Measurements from ENCODE around the gene MYO18A.
"Not testable (repeated sequence)": the region's sequence is repeated elsewhere in the genome, so short reads cannot be mapped to it uniquely, and the experiment has no call there.

Gene MYO18A

DNA sequence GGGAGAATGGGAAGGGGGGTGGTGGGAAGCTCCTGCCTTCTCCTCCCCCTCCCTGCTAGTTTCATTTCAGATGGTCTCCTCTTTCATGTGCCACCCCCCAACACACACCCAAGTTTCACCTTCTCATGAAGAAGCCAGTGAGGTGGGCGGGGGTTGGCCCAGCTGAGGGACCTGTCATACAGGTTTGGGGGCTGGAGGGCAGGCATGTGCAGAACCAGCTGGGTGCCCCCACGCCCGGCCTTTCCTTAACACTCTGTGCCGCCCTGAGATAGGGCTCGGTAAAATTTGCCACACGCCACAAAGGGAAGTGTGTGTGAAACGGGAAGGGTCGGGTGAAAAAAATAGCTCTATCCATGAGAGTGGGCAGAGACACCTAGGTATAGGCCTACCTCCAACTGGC lies 79.9 kb downstream of the MYO18A start:
- no peak for DNase-seq

DNA sequence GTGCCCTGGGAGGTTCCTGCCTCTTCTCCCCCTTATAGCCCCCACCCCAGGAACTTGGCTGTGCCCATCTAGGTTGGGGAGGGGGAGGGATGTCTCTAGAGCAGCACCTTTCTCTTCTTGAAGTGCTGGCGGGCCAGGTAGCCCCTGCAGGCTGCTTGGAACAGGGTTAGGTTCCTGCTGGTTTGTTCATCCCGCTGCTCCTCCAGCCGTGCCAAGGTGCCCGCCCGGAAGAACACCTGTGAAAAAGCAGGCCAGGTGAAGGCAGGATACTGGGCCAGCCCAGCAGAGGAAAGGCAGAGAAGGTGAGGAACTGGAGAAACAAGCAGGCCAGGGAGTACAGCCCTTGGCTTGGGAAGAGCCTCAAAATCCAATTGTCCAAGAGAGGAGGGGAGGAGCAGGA lies 80.7 kb downstream of the MYO18A start:
- DNase-seq, result no peak

DNA sequence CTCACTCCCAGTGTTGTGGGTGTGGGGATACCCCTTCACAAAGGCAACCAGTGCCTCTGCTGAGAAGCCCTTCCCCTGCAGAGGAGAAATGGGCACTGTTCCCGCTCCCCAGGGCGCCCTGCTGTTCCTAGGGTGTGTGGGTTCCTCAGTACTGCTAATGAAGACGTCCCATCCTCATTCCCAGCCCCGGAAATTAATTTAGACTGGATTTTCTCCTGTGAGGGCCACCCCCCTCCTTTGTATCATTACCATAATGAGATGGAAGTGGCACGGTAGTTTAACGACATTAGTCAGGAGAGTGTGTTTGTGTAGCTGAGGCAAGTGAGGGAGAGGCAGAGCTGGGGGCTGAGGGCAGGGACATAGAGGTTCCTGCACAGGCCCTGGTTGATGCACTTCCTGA lies 84.1 kb downstream of the MYO18A start:
- no peak for DNase-seq

DNA sequence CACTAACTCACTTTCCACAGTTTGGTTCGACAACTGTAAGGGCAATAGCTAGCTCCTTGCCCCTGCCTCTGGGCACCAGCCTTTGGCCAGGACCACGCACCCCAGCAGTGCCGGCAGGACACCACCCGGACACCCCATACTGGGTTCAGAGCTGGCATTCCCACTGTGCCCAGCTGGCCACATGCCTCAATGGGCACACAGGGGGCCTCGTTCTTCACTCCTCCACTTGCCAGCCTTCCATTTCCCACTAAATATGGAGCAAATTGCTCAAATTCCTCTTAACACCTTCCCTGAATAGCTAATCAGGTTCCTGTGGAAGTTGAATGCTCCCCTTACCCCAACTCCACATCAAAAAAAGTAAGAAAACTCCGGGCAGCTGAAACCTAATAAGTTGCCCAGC lies 84.8 kb downstream of the MYO18A start:
- DNase-seq, result no peak

DNA sequence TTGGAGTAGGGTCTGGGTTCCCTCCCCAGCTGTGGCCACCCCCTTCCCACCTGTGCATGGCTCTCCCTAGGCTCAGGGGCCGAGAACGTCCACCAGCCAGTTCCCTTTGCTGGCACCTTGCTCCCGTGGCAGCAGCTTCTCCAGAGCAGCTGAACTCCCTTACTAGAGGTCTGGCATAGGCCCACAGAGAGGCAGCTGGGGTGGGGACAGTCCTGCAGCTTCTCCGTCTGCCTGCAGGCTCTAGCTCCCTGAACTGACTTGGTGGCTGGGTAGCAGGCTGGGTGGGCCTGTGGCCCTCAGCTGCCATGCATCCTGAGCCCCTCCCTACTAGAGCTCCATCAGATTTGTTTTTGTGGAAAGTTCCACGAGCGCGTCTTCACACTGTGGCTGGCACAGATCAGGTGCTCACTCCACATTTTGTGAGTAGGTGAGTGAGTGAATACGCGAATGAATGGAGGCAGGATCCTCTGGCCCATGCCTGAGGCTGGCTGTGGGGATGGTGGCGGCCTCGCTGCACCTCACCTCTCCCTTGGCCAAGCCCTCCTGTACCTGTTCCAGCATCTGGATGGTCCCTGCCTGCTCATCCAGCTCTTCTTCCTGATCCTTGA lies 86.0 kb downstream of the MYO18A start:
- DNase-seq, result no peak

DNA sequence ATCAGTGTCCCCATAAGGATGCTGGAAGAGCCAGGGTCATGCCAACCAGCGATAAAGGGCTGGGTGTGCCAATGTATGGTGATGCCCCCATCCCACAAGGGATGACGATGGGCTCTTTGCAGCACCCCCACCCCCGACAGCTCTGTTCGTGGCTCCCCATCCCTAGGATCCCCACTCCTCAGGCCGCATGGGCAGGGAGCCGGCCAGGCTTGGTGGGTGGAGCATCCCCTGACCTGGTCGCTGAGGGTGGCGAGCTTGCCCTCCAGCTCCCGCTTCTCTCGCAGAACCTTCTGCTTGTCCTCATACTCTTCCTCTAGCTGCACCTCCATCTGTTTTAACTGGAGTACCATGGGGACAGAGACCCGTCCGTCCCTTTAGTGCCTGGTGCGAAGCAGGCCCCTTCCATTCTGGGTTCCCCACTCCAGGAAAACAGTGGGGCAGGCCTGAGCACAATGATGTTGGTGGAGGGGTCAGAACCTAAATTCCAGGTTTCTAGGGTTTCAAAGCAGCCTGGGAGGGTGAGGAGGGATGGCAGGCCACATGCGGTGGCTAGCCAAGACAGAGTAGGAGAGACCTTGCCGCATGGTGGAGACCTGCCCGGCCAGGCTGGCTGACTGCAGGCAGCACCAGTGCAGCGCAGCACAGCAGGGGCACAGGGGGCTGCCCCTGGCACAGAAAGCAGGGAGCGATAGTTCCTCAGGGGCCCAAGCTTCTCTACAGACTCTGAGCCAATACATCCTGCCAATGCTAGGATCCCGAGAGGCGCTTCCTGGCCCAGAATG lies 86.9 kb downstream of the MYO18A start:
- no peak for DNase-seq

DNA sequence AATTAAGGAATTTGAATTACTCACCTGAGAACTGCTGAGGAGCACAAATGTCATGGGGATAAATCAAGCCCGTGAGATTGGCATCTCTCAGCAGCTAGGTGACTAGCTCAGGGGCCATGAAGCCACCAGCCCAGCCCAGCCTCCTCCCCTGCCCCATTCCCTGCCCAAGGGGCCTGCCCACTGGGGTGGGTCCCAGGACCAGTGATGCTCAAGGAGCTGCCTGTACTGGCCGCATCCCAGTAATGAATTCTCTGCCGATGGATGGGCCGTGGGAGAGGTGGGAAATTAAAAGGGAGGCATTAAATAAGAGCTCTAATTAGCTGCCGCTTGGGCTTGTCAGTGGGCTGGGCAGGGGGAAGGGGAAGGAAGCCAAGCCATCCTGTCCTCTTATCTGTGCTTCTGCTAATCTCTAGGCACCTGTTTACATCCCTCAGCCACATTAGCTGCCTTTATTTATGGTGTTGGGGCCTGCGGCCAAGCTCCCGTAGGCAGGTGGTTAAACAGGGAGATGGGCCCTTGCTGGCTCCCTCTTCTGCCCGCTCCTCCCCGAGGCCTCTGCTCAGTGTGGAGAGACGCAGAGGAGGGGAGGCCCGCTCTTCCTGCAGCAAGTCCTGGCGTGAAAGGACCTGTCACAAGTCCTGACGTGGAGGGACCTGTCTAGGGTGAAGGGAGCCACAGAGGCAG lies 88.5 kb downstream of the MYO18A start:
- peak; percentile 91 for DNase-seq

DNA sequence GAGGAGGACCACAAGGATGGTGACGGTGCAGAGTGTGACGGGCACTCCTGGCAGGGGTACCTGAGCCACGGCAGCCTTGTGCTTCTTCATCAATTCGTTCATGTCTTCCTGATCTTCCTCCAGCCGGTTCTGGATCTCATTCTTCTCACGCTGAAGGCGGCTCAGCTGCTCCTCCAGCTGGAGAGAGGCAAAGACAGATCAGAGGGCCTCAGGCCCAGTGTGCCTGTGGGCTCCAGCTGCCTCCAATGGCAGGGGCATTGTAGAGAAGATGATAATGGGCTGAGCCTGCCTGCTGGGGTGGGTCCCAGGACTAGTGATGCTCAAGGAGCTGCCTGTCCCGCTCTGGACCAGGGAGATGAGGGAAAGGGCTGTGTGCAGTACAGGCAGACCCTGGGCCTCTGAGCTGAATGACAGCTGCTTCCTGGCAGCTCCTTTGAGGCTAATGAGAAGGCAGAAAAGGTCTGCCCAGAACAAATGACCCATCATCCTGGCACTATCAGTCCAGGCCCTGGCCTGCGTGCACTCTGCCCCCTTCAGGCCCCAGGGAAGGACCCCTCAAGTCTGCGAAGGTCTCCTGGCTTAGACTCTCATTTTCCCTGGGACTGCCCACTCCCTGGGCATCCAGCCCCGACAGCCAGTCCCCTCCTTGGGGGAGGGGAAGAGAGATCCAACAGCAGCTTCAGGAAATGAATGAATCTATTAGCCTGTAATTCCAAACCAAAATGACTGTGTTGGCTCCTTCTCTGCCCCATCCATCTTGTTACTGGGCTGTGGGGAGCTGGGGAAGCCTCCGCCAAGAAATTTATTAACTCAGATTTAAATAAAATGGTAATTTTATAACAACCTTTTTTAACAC lies 89.2 kb downstream of the MYO18A start:
- no peak for DNase-seq

DNA sequence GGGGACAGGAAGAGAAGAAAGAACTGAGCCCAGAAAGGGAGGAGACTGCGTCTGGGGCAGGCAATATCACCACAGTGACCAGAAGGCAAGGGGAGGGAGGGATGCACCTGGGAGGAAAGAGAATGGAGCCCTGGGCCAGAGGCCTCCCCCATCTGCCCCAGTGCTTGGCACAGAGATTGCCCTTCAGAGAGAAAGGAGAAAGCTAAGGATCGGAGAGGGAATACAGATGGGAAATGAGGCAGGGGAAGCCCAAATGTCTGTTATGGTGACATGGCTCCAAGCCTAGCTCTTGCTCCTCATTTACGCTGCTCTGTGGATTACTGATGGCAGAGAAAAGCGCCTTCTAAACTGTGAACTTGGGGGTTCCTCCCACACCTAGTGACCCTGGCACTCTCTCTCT lies 90.1 kb downstream of the MYO18A start:
- no peak for DNase-seq

DNA sequence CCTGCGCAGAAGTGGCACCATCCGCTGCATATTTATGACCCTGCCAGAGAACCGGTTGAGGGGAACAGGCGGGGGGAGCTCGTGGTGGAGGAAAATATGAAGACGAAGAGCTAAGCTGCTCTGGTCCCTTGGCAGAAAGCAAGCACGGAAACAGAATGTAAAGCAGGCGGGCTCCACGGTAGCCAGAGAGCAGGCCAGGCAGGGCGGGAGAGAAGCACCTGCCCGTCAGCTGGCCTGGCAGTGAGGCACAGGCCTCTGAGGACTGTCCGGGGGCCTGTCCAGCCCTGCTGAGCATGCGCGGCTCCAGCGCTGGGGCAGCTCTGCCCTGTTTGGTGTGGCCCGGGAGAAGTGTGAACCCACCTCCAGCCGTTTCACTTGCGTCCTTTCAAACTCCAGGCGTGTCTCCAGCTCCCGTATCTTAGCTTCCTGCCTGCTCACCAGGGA lies 90.6 kb downstream of the MYO18A start:
- no peak for DNase-seq

DNA sequence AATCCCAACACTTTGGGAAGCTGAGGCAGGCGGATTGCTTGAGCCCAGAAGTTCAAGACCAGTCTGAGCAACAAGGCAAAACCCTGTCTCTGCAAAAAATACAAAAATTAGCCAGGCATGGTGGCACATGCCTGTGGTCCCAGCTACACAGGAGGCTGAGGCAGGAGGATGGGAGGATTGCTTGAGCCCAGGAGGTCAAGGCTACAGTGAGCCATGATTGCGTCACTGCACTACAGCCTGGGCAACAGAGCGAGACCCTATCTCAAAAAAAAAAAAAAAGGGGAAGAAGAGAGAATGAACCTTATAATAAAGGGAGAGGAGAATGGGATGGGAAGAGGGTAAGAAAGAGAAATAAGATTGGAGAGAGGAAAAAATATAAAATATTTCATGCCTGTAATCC lies 91.4 kb downstream of the MYO18A start:
- not testable (repeated sequence) for DNase-seq

DNA sequence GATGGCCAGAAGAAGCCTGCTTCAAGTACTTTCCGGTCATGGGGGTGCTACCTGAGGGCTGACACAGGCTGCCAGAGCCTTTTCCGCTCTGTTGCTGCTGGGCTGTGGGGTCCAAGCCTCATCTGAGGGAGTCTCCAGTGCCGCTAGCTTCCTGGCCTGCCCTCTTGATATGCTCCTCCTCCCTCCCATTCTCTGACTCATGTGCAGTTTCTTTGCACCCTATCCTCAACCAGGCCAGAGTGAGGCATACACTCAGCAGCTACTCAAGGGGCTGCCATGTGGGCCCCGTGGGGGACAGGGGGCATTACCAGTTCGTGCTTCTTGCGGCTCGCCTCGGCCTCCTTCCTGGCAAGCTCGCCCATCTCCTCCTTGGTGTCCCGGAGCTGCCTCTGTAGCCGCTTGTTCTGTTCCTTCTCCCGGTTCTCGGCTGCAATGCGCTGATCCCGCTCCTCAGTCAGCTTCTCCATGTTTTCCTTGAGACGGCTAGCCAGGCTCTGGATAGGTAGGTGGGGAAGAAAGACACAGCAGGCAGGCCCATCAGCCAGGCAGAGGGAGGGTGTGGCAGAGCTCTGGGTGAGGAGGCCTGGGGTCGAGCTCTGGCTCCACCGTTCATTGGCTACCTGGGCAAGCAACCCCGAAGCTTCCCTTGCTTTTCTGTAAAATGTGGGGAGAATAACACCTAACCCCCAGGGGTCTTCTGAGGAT lies 93.4 kb downstream of the MYO18A start:
- no peak for DNase-seq

DNA sequence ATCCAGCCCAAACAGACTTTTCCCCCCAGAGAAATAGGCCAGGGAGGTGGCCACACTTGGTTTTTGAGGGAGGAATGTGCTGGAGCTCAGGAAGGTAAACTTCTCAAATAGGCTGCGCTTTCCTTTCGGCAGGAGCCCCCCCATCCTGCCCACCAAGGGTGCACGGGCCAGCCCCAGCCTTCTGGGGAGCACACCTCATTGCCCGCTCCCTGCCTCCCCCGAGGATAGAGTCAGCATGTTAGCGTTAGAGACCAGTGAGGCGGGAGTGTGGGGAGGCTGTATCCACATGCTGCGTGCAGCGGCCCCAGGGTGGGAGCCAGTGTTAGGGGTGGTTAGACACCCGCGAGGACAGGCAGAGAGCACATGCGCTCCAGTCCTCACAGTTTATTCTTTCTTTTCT lies 95.0 kb downstream of the MYO18A start:
- DNase-seq, result no peak

DNA sequence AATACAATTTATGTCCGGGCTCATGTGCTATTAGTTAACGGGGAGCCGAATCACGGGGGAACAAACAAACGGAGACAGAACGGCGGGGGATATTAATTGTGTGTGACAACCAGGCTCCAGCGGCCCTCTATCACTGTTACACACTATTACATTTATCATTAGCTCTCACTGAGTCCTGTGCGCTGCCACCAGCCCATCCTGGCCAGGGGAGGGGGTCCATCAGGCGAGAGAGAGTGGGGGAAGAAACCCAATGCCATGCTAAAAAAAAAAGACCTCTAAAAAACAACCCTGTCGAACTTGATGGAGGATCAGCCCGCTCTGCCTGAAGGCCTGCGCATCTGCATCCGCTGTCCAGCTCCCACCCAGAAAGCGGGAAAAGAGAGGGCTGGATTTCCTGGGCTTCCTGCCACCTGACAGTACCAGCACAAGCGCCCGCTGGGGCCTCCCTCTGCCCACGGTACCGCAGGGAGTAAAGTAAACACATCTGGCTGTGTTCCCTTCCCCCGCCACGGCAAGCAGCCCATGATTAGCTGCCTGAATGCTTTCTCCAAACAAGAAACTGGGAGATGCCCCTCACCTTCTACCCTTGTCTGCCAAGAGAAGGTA lies 95.6 kb downstream of the MYO18A start:
- DNase-seq, result peak; percentile 80

DNA sequence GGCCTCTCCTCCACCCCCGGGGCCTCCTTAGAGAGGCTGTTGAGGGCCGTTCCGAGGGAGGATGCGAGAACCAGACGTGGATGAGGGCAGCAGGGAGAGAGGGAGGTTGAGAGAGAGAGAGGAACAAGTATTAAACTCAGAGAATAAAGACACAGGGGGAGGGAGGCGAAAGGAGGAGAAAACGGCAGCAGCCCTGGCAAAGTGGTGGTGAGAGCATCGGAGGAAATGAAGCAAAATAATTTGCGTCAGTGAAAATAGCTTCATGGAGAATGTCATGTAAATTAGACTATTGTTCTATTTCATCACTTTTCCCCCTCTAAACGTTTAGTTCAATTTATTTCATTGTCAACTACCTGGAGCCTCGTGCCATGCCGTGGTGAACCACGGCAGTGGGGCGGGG lies 99.2 kb downstream of the MYO18A start:
- DNase-seq, result no peak

DNA sequence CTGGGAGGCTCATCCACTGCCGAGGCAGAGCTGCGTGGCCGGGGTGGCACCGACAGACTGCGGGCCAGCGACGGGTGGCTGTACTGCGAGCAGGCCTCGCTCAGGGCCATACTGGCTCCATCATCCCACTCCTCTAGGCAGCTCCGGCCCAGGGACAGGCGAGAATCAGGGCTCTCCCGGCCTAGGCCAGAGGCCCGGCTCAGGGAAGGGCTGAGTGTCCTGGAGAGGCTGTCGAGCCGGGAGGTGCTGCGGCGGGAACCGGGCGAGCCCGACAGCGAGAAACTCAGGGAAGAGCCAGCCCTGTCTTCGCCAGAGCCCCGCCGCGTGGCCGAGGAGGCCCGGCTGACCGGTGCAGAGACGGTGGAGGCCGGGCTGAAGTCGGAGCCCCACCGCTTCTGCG lies 99.9 kb downstream of the MYO18A start:
- no peak for DNase-seq

DNA sequence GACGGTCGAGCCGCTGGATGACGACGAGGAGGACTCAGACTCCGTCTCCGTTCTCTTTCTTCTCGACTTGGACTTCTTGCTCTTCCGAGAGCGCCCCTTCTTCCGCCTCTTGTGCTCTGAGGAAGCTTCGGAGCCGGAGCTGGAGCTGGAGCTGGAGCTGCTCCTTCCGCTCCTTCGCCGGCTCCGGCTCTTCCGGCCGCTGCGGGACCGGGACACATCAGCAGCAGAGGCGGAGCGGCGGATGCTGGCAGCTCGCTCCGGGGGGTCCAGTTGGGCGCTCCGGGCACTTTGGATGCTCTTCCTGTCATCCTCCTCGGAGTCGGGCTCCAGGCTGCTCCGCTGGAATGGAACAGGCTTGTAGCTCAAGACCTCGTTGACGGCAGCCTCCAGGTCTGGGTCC lies 100.3 kb downstream of the MYO18A start:
- no peak for DNase-seq

DNA sequence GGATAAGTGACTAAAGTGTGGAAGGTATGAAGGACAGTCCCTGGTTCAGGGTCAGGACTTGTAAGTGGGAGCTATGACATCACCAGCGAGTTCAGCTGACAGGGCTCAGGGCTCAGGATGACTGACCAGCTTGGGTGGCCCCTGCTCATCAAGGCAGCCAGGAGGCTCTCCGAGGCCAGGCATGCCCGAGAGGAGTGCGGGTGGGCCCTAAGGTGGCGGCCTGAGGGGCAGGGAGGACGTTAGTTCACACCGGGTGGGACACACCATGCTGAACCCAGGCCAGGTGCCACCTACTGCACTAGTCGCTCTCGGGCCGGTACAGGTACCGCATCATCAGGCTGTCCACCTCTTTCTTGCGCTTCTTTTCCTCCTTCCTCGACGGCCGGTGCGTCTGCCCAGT lies 100.8 kb downstream of the MYO18A start:
- DNase-seq, result no peak

DNA sequence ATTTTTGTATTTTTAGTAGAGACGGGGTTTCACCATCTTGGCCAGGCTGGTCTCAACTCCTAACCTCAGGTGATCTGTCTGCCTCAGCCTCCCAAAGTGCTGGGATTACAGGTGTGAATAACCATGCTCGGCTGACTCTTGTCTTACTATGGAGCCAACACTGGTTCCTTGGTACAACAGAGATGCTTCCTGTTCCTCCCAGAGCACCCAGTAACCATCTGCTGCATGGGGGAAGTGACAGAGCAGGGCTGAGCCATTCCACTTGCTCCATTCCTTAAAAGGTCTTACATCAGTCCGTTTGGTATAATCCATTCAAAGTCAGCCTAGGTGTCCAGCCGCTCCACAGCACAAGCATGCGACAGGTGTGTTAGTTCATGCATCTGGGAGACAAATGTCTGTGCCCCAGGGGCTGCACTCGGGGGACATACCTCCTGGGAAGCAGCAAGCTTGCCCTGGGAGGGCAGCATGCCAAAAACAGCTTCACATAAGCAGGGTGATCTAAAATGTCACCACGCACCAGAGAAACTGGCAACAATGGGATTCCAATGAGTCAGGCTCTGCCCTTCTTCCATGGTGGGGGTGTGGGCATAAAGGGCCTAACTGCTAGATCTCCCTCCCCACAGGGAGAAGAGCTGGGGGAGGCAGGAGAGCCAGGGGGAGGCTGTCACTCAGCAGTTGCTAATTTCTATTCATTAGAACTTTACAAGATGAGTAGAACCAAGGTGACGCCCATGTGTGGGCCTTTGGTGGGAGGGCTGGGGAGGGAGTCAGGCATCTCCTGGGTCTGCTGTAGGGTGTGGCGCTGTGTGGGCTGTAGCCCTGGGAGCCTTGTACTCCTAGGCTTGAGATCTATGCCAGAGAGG lies 101.8 kb downstream of the MYO18A start:
- no peak for DNase-seq

DNA sequence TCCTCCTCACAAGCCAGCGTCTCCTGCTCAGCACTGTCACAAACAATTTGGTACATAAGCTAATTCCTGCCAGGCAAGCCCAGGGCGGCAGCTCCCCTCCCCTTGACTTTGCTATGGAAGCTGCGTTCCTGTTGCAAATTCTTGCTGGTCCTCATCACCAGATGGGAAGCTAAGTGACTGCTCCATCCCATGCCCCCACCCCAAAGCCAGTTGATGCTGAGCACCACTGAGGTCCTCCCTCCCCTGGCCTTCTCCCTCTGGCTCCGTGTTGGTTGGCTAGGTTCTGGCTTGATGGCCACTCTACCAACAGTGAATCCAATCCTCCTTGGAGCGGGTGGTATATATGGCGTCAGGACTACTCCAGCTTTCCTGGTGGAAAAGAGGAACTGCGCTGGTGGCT lies 102.9 kb downstream of the MYO18A start:
- DNase-seq, result no peak

DNA sequence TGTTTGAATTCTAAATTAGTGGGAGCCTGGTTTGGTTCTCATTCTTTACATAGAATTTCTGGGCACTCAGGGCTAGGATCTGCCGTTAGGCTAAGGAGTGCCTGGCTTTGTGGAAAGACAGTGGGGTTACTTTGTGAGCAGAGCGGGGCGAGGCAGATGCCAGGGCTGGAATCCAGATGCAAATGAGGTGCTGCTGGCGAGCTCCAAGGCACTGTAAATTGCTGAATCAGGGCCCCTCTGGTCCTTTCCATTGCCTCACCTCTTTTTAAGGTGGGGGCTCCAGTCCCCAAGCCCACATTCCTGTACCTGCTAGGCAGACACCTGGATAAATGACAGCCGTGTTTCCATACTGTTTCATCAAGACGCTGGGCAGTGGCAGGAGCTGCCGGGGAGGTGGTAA lies 103.5 kb downstream of the MYO18A start:
- no peak for DNase-seq

Data from NCI-H1105 (cell line).